Skeletal muscle satellite cell (primary cell): ENCODE measurements around the gene ADGRB3.
"Not testable (repeated sequence)": the region's sequence is repeated elsewhere in the genome, so short reads cannot be mapped to it uniquely, and the experiment has no call there.

Experiments used
- H3K27me3 ChIP-seq: 2 replicates; pipeline ENCODE4 v1.7.0; 2013; ENCODE audit warnings: low read length; ENCODE audit not compliant: control insufficient read depth, insufficient read depth
- H3K36me3 ChIP-seq: 2 replicates; pipeline ENCODE4 v1.7.0; 2013; ENCODE audit warnings: mild to moderate bottlenecking, control low read depth, low read length; ENCODE audit not compliant: insufficient read depth
- H3K4me1 ChIP-seq: 2 replicates; pipeline ENCODE4 v1.7.0; 2013; ENCODE audit warnings: low read length; ENCODE audit not compliant: control insufficient read depth, insufficient read depth
- H3K4me2 ChIP-seq: 2 replicates; pipeline ENCODE4 v1.7.0; 2013; ENCODE audit warnings: mild to moderate bottlenecking, low read length
- H3K4me3 ChIP-seq: 2 replicates; pipeline ENCODE4 v1.7.0; 2013; ENCODE audit warnings: low read length
- H3K9ac ChIP-seq: 2 replicates; pipeline ENCODE4 v1.7.0; 2013; ENCODE audit warnings: mild to moderate bottlenecking, low read depth, low read length, moderate library complexity
- H3K9me3 ChIP-seq: replicated peaks from 2 replicates; pipeline ENCODE4 v1.7.0; 2013; ENCODE audit warnings: mild to moderate bottlenecking, control low read depth, low read length

ADGRB3 gene

DNA sequence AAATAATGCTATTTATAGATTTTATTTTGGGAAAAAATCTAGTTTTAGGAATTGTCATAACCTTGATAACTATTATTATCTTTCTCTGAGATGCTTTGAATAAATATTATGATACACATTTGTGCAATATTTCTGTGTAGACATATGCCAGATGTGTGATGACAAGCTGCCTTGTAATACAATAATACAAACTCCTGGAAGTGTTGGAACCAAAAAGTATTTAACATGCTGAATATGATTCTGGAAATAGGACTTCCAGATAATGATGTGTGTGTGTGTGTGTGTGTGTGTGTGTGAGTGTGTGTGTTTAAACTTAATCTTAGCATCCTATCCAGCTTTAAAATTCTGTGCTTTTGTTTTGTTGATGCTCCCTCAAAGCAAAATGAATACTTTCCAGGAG, 233.6 kb downstream of the ADGRB3 start:
- no peaks in the 10 kb centered on the region for H3K4me1 ChIP-seq
- no peaks in the 10 kb centered on the region for H3K9me3 ChIP-seq
- H3K36me3 ChIP-seq, result no peaks in the 10 kb centered on the region
- H3K4me2 ChIP-seq, result no peak overlapping the region
- H3K4me3 ChIP-seq, result no peak overlapping the region
- H3K9ac ChIP-seq, result no peak overlapping the region
- H3K27me3 ChIP-seq, result no peaks in the 10 kb centered on the region

DNA sequence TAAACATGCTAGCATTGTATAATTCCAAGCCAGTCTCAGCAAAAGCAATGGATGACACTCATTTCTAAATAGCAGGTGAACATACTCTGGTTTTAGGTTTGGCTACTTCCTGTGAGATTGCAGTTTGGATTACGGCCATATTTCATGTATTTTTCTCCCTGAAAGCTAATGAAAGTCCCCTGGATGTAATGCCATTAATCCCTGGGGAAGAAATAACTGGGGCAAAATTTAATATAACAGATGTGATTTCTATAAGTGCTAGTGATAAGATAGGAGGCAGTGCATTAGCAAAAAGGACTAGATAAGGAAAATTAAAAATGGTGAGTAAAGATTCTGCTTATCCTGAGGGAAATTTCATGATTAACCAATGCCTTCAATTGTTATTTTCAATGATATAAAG, 238.2 kb downstream of the ADGRB3 start:
- Histone ChIP-seq H3K9me3 (no peaks in the 10 kb centered on the region), H3K4me3 (no peak overlapping the region), H3K9ac (no peak overlapping the region), H3K27me3 (no peaks in the 10 kb centered on the region), H3K4me1 (no peaks in the 10 kb centered on the region), H3K36me3 (no peaks in the 10 kb centered on the region), H3K4me2 (no peak overlapping the region)

DNA sequence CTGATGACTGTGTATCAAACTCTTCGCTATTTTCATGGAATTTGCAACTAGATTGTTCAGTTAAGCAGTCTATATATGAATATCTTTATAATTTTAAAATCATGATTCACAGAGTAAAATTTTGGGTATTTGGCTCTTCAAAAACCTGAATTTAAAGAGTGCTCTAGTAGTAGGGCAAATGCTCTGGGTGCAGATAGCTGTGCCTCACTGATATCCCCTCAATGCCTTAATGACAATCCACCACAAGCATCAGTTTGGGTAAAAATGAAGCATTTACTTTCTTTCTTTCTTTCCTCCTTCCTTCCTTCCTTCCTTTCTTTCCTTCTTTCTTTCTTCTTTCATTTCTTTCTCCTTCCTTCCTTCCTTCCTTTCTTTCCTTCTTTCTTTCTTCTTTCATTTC, 239.7 kb downstream of the ADGRB3 start:
- Histone ChIP-seq H3K27me3 (no peaks in the 10 kb centered on the region), H3K4me1 (no peaks in the 10 kb centered on the region), H3K9ac (no peak overlapping the region), H3K4me2 (no peak overlapping the region), H3K9me3 (no peaks in the 10 kb centered on the region), H3K4me3 (no peak overlapping the region), H3K36me3 (no peaks in the 10 kb centered on the region)

DNA sequence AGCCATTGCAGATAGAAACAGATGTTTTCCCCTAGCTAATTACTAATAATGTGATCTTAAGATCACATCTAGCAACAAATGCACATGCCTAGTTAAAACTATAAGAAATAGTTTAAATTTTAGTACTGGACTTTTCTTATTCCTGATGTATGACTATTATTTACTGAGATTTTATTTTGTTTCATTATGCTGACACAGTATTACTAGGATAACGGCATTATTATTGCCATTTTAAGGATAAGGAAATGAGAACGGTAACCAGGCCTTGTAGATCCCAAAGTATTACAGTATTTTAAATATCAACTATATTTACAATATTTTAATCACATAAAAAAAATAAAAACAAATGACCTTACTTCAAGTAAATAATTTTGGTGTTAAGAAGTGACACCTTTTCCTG, 240.3 kb downstream of the ADGRB3 start:
- Histone ChIP-seq H3K9me3 (no peaks in the 10 kb centered on the region), H3K9ac (no peak overlapping the region)

DNA sequence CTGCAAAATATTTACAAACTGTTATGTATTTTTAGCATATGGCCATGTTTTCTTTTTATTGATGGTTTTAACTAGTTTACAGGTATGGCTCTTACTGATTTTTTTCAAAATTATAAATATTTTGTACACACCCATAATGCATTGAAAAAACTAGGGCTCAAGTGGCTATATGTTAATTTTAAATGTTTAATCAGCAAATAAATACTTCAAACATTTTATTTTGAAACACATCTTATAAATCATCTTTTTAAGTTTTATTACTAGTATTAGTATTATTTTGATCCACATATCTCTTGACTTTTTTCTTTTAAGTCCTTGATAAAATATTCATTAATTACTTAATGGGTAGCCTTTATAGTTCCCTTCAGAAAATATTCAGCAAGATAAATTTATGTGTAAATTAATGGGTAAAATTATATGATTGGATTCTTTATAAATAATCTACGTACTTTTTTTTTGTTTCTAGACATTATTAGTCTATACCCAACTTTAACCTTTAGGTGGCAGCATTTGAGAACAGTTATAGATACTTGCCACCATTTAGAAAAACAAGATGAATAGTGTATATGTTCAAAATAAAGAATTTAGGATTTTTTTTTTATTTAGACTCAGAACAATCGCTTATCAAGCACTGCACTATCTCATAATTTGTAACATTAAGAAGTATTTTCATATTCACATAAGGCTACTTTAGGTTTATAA, 241.9 kb downstream of the ADGRB3 start:
- H3K4me2 ChIP-seq, result no peak overlapping the region
- no peaks in the 10 kb centered on the region for H3K4me1 ChIP-seq

More for the DNA sequence above, 240.3 kb downstream of the ADGRB3 start:
- Histone ChIP-seq H3K4me3 (no peak overlapping the region), H3K4me1 (no peaks in the 10 kb centered on the region), H3K27me3 (no peaks in the 10 kb centered on the region), H3K4me2 (no peak overlapping the region), H3K36me3 (no peaks in the 10 kb centered on the region)

DNA sequence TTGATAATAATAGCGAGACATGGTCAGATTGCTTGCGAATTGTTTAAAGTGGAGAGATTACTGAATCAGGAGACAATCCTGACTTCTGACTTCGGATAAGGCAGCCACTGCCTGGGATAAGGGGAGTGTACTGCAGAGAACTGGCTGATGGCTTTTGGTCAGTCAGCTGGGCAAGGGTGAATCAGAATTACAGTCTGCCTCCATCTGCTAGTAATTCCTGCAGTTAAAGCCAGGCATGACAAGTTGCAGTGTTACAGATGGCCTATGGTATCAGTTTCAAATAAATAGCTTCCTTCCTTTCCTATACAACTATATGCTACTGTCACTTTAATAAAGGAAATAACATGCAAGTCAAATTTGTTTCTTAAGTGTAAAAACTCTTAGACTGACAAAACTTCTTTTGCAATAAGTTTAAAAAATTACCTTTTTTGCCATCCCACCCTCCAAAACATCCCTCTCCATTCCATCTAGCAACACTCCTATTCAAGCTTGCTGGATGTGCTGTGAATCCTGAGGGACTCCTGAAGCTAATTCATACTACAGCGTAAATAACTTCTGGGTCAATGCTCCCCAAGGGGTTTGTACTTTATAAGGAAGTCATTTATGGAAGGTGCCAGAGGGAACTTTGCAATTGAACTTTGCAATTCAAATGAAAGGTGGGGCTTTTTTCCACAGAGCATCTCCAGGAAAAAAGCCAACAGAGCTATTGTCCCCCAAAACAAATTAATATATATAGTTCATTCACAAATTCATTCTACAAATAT, 245.2 kb downstream of the ADGRB3 start:
- Histone ChIP-seq H3K4me2 (no peak overlapping the region), H3K36me3 (no peaks in the 10 kb centered on the region), H3K4me1 (no peaks in the 10 kb centered on the region), H3K4me3 (no peak overlapping the region), H3K9ac (no peak overlapping the region), H3K9me3 (no peaks in the 10 kb centered on the region), H3K27me3 (no peaks in the 10 kb centered on the region)

More for the DNA sequence above, 241.9 kb downstream of the ADGRB3 start:
- Histone ChIP-seq H3K27me3 (no peaks in the 10 kb centered on the region), H3K9me3 (no peaks in the 10 kb centered on the region), H3K4me3 (no peak overlapping the region), H3K36me3 (no peaks in the 10 kb centered on the region), H3K9ac (no peak overlapping the region)

DNA sequence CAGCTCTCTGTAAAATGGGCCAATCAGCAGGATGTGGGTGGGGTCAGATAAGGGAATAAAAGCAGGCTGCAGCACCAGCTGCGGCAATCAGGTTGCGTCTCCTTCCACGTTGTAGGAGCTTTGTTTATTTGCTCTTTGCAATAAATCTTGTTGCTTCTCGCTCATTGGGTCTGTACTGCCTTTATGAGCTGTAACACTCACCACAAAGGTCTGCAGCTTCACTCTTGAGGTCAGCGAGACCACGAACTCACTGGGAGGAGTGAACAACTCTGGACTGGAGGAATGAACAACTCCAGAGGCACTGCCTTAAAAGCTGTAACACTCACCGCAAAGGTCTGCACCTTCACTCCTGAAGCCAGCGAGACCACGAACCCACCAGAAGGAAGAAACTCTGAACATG, 248.2 kb downstream of the ADGRB3 start:
- not testable (repeated sequence) for H3K4me3 ChIP-seq, H3K36me3 ChIP-seq, H3K9ac ChIP-seq, H3K4me2 ChIP-seq, H3K9me3 ChIP-seq, H3K27me3 ChIP-seq, H3K4me1 ChIP-seq

DNA sequence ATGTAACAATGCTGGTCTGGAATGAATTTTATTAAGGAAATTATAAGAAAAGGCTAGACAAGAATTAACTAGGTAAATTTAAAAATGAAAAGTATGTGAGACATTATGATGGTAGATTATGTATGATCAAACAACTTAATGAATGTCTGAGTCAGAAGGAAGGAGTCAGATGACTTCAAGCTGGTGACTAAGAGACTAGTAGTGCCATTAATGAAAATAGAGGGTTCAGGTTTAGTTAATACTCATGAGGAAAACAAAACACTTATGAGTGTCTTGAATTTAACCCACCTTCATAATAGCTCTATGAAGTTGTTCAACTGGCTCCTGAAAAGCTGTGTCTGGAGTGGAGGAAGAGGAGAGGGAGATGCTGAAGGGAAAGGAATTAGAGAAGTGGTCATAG, 256.3 kb downstream of the ADGRB3 start:
- Histone ChIP-seq H3K4me1 (no peaks in the 10 kb centered on the region), H3K27me3 (no peaks in the 10 kb centered on the region), H3K36me3 (no peaks in the 10 kb centered on the region), H3K9me3 (no peaks in the 10 kb centered on the region), H3K4me3 (no peak overlapping the region), H3K9ac (no peak overlapping the region), H3K4me2 (no peak overlapping the region)

DNA sequence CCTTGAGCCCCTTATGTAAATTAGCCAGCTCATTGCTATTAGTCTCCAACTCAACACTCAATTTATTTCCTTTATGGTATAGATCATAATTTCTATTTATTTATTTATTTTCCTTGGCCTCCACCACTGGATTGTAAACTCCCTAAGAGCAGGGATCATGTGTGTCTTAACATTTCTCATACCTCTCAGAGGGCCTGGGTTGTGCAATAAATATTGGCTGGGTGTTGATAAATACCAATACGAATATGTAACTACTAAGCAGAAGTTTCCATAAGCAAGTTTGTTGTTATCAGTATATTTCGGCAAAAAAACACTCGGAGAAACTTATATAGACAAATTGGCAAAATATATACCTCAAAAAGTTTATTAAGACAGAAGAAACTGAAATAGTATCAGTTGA, 257.4 kb downstream of the ADGRB3 start:
- H3K4me2 ChIP-seq, result no peak overlapping the region
- no peak overlapping the region for H3K9ac ChIP-seq
- no peaks in the 10 kb centered on the region for H3K4me1 ChIP-seq
- H3K36me3 ChIP-seq, result no peaks in the 10 kb centered on the region
- no peak overlapping the region for H3K4me3 ChIP-seq
- H3K9me3 ChIP-seq, result no peaks in the 10 kb centered on the region
- H3K27me3 ChIP-seq, result no peaks in the 10 kb centered on the region

DNA sequence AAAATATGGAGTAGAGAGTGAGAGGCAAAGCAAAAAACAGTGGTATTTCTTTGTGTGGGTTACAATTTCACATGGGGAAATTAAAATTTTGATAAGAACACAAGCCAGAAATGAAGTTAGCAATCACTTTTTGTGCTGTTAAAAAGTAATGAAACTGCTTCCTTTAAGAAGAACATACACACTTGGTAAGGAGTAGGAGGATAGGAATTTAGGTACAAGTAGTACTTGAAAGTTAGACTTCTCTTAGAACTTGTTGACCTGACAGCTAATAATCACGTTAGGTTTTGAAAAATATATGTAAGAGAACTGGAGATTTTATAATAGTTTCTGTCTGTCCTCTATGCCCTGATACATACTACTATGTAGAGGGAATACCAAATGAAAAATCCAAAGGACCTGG, 260.8 kb downstream of the ADGRB3 start:
- Histone ChIP-seq H3K36me3 (no peaks in the 10 kb centered on the region), H3K27me3 (no peaks in the 10 kb centered on the region), H3K9ac (no peak overlapping the region), H3K4me3 (no peak overlapping the region), H3K4me1 (no peaks in the 10 kb centered on the region), H3K4me2 (no peak overlapping the region), H3K9me3 (no peaks in the 10 kb centered on the region)

DNA sequence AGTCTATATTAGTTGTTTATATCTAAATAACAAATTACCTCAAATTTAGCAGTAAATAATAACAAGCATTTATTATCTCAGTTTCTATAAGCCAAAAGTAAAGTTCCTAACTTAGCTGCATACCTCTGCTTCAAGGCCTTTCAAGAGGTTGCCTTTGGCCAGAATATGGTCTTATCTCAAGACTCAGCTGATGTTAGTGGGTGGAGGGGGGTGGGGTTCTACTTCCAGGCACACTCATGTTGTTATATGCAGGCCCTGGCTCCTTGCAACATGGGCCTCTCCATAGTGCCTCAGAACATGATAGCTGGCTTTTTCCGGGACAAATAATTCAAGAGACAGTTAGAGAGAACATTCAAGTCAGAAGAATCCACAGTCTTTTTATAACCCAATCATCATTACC, 266.0 kb downstream of the ADGRB3 start:
- no peaks in the 10 kb centered on the region for H3K27me3 ChIP-seq
- H3K4me1 ChIP-seq, result no peaks in the 10 kb centered on the region
- no peak overlapping the region for H3K4me3 ChIP-seq
- H3K9me3 ChIP-seq, result no peaks in the 10 kb centered on the region
- H3K36me3 ChIP-seq, result no peaks in the 10 kb centered on the region
- H3K9ac ChIP-seq, result no peak overlapping the region
- H3K4me2 ChIP-seq, result no peak overlapping the region

DNA sequence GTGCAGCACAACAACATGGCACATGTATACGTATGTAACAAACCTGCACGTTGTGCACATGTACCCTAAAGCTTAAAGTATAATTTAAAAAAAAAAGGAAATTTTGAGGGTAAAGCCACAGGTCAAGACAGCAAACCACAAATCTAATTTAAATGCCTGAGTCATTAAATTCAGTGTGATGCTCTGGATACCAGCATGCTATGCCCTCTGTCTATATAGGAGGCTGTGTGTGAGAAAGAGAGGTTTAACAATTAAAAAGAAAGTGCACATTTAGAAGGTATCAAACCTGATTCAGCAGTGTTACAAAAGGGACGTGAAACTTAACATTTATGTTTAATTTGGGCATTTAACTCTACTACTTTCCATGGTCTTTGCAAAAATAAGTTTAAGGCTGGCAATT, 276.3 kb downstream of the ADGRB3 start:
- Histone ChIP-seq H3K36me3 (no peaks in the 10 kb centered on the region), H3K4me3 (no peak overlapping the region), H3K9ac (no peak overlapping the region), H3K4me1 (no peaks in the 10 kb centered on the region), H3K9me3 (no peaks in the 10 kb centered on the region), H3K4me2 (no peak overlapping the region), H3K27me3 (no peaks in the 10 kb centered on the region)
